ENCODE measurements around the gene COL5A2. TPM values are rescaled to one million over a fixed set of nuclear protein-coding genes. Genes with fewer than 3 reads are reported as not detected.
A peak's percentile ranks its signal among the peaks of the same experiment; 100 is the strongest.

Gene COL5A2
- polyA plus RNA-seq, 1 donor (not counting 4 experiments of a cell fraction or from before 2014, with no cell fraction given), result 7.2 TPM

DNA sequence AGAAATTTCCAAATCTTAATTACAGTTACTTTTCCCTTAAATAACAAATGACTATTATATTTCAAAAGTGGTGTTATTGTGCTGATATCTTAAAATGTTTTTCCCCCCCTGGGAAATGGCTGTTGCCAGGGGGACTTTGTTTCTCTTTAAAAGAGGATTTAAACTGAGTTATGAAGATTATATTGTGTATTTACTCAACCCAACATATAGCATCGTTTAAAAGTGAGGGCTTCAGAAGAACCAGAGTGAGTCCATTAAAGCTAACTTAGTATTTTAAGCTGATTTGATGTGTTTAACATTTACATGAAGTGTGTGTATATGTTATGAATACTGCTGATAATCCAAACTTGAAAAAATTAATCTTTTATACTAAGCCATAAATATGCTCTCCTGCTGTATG lies 81.6 kb downstream of the COL5A2 start:
- no peaks in the 10 kb centered on the region for H4K20me1 ChIP-seq (ENCODE audit: control insufficient read depth, extremely low read depth, insufficient read depth, low read length)
- H3K4me1 ChIP-seq (ENCODE audit: control insufficient read depth, extremely low read depth, insufficient read depth, low read length), result peaks cover 6% of the 10 kb centered on the region
- no peak overlapping the region for H3K4me3 ChIP-seq (ENCODE audit: control insufficient read depth in 2 of 3, extremely low read depth in 1 of 3, insufficient read depth in 2 of 3, low read depth in 1 of 3, low read length in 3 of 3)
- no peak overlapping the region for H2AFZ ChIP-seq (ENCODE audit: control insufficient read depth, low read length)
- no peak for TF ChIP-seq EZH2 (IDR thresholded peaks at IDR 0.05; ENCODE audit: low read length)
- FAIRE-seq (no peak), DNase-seq (ENCODE audit: low read depth, low spot score) (no peak)
- no peak overlapping the region for H3K27ac ChIP-seq (ENCODE audit: control insufficient read depth, insufficient read depth, low read length)
- H3K9ac ChIP-seq (ENCODE audit: control insufficient read depth, extremely low read depth, insufficient read depth, low read length), result no peak overlapping the region
- H3K9me1 ChIP-seq (ENCODE audit: control insufficient read depth, extremely low read depth, insufficient read depth, low read length), result no peaks in the 10 kb centered on the region
- no peaks in the 10 kb centered on the region for H3K36me3 ChIP-seq (ENCODE audit: control insufficient read depth in 2 of 2, extremely low read depth in 1 of 2, insufficient read depth in 2 of 2, low read length in 2 of 2)
- no peaks in the 10 kb centered on the region for H3K27me3 ChIP-seq (ENCODE audit: control insufficient read depth, extremely low read depth, insufficient read depth, low read length)
- no peaks in the 10 kb centered on the region for H3K79me2 ChIP-seq (ENCODE audit: control insufficient read depth, insufficient read depth, low read length)
- H3K9me3 ChIP-seq (ENCODE audit: control insufficient read depth, low read depth, low read length), result no peaks in the 10 kb centered on the region
- dilution Hi-C loops (cut with MboI; ENCODE audit: extremely low pct_ligation_motif_present, low sequenced_read_pairs), result no loop called here
- H3K4me2 ChIP-seq (ENCODE audit: control insufficient read depth, extremely low read depth, insufficient read depth, low read depth, low read length), result no peak overlapping the region

DNA sequence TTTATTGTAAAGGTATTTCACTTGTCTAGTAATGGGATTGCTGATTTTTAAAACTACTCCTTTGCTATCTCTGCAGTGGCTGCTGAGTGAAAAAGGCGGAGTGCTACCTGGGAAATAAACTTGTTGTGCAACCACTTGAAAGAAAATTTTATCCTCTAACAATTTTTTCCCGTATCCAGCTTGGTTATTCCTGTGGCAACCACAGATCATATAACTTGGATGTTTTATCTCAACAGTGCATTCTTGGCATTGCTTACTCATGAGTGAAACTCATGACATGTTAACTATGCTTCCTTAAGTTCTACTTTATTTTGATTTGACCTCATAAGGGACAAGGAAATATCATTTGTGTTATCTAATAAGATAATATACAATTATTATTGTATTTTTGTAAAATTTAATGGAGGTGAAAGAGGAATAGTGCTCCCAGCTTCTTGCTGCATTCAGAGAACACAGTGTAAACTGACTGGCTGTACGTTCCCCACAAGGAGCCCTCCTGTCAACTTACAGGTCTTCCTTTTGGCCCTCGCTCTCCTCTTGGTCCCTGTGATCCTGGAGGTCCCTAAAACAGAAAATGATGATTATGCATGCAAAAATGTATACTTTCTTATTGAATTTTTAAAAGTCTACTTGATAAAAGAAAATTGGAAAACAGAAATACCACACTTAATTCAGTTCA lies 82.7 kb downstream of the COL5A2 start:
- Histone ChIP-seq H3K9me1 (ENCODE audit: control insufficient read depth, extremely low read depth, insufficient read depth, low read length) (no peaks in the 10 kb centered on the region), H3K4me2 (ENCODE audit: control insufficient read depth, extremely low read depth, insufficient read depth, low read depth, low read length) (no peak overlapping the region), H4K20me1 (ENCODE audit: control insufficient read depth, extremely low read depth, insufficient read depth, low read length) (no peaks in the 10 kb centered on the region), H3K36me3 (ENCODE audit: control insufficient read depth in 2 of 2, extremely low read depth in 1 of 2, insufficient read depth in 2 of 2, low read length in 2 of 2) (no peaks in the 10 kb centered on the region), H2AFZ (ENCODE audit: control insufficient read depth, low read length) (no peak overlapping the region), H3K9me3 (ENCODE audit: control insufficient read depth, low read depth, low read length) (no peaks in the 10 kb centered on the region), H3K9ac (ENCODE audit: control insufficient read depth, extremely low read depth, insufficient read depth, low read length) (no peak overlapping the region), H3K4me3 (ENCODE audit: control insufficient read depth in 2 of 3, extremely low read depth in 1 of 3, insufficient read depth in 2 of 3, low read depth in 1 of 3, low read length in 3 of 3) (no peak overlapping the region), H3K79me2 (ENCODE audit: control insufficient read depth, insufficient read depth, low read length) (no peaks in the 10 kb centered on the region), H3K27me3 (ENCODE audit: control insufficient read depth, extremely low read depth, insufficient read depth, low read length) (no peaks in the 10 kb centered on the region), H3K4me1 (ENCODE audit: control insufficient read depth, extremely low read depth, insufficient read depth, low read length) (peaks cover 6% of the 10 kb centered on the region), H3K27ac (ENCODE audit: control insufficient read depth, insufficient read depth, low read length) (no peak overlapping the region)
- FAIRE-seq (no peak), DNase-seq (ENCODE audit: low read depth, low spot score) (peak; percentile 38)
- TF ChIP-seq, protein P1, sequence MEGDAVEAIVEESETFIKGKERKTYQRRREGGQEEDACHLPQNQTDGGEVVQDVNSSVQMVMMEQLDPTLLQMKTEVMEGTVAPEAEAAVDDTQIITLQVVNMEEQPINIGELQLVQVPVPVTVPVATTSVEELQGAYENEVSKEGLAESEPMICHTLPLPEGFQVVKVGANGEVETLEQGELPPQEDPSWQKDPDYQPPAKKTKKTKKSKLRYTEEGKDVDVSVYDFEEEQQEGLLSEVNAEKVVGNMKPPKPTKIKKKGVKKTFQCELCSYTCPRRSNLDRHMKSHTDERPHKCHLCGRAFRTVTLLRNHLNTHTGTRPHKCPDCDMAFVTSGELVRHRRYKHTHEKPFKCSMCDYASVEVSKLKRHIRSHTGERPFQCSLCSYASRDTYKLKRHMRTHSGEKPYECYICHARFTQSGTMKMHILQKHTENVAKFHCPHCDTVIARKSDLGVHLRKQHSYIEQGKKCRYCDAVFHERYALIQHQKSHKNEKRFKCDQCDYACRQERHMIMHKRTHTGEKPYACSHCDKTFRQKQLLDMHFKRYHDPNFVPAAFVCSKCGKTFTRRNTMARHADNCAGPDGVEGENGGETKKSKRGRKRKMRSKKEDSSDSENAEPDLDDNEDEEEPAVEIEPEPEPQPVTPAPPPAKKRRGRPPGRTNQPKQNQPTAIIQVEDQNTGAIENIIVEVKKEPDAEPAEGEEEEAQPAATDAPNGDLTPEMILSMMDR (optimal IDR thresholded peaks at IDR 0.05 in 1 of 3, IDR thresholded peaks at IDR 0.05 in 1 of 3, conservative IDR thresholded peaks at IDR 0.05 in 1 of 3; ENCODE audit: extremely low read depth in 1 of 3, insufficient read depth in 2 of 3, low read length in 3 of 3), result no peak
- TF ChIP-seq EZH2 (IDR thresholded peaks at IDR 0.05; ENCODE audit: low read length), result no peak
- dilution Hi-C loops (cut with MboI; ENCODE audit: extremely low pct_ligation_motif_present, low sequenced_read_pairs), result no loop called here

DNA sequence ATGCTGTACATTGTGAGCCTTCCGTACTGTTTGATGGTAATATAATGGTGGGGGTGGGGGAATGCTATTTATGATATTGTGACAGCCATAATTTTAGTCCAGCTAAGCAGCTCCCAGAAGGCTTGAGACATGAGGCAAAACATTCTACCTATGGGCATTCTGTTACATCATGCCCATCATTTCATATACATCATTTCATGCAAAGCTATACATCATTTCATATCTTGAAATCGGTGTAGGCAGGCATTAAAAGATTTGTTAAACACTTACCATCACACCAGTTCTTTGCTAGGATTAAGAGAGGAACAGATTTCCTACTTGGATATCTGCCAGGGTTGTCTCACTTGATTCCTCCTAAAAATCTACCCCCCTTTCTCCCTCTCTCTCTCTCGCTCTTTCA lies 84.5 kb downstream of the COL5A2 start:
- dilution Hi-C loops (cut with MboI; ENCODE audit: extremely low pct_ligation_motif_present, low sequenced_read_pairs), result no loop called here

More for the DNA sequence above, 84.5 kb downstream of the COL5A2 start:
- no peaks in the 10 kb centered on the region for H3K79me2 ChIP-seq (ENCODE audit: control insufficient read depth, insufficient read depth, low read length)
- H3K9me1 ChIP-seq (ENCODE audit: control insufficient read depth, extremely low read depth, insufficient read depth, low read length), result no peaks in the 10 kb centered on the region
- no peak for DNase-seq (ENCODE audit: low read depth, low spot score)
- H3K9ac ChIP-seq (ENCODE audit: control insufficient read depth, extremely low read depth, insufficient read depth, low read length), result no peak overlapping the region
- no peak overlapping the region for H3K4me2 ChIP-seq (ENCODE audit: control insufficient read depth, extremely low read depth, insufficient read depth, low read depth, low read length)
- FAIRE-seq, result no peak
- no peaks in the 10 kb centered on the region for H3K27me3 ChIP-seq (ENCODE audit: control insufficient read depth, extremely low read depth, insufficient read depth, low read length)
- H3K4me3 ChIP-seq (ENCODE audit: control insufficient read depth in 2 of 3, extremely low read depth in 1 of 3, insufficient read depth in 2 of 3, low read depth in 1 of 3, low read length in 3 of 3), result no peak overlapping the region
- no peak for TF ChIP-seq EZH2 (IDR thresholded peaks at IDR 0.05; ENCODE audit: low read length)
- TF ChIP-seq, protein P1 (optimal IDR thresholded peaks at IDR 0.05 in 1 of 3, IDR thresholded peaks at IDR 0.05 in 1 of 3, conservative IDR thresholded peaks at IDR 0.05 in 1 of 3; ENCODE audit: extremely low read depth in 1 of 3, insufficient read depth in 2 of 3, low read length in 3 of 3), result no peak
- H3K36me3 ChIP-seq (ENCODE audit: control insufficient read depth in 2 of 2, extremely low read depth in 1 of 2, insufficient read depth in 2 of 2, low read length in 2 of 2), result no peaks in the 10 kb centered on the region
- H4K20me1 ChIP-seq (ENCODE audit: control insufficient read depth, extremely low read depth, insufficient read depth, low read length), result no peaks in the 10 kb centered on the region
- H3K4me1 ChIP-seq (ENCODE audit: control insufficient read depth, extremely low read depth, insufficient read depth, low read length), result peaks cover 6% of the 10 kb centered on the region
- no peak overlapping the region for H3K27ac ChIP-seq (ENCODE audit: control insufficient read depth, insufficient read depth, low read length)
- H3K9me3 ChIP-seq (ENCODE audit: control insufficient read depth, low read depth, low read length), result no peaks in the 10 kb centered on the region
- H2AFZ ChIP-seq (ENCODE audit: control insufficient read depth, low read length), result no peak overlapping the region
